Mesendoderm (in vitro differentiated cells): ENCODE data around the gene NSD2.

ENCODE experiments used
- DNase-seq: peaks from one replicate; pipeline ENCODE4 v3.0.0; 2013
- H2AK5ac ChIP-seq: 2 replicates; pipeline ENCODE4 v1.6.1; 2013; ENCODE audit warnings: low read length, inconsistent platforms
- H2BK120ac ChIP-seq: 2 replicates; pipeline ENCODE4 v1.6.1; 2013; ENCODE audit warnings: low read depth, mild to moderate bottlenecking, low read length, moderate library complexity, mixed read lengths
- H2BK15ac ChIP-seq: replicated peaks from 2 replicates; pipeline ENCODE4 v1.6.1; 2013; ENCODE audit warnings: low read depth, mild to moderate bottlenecking, moderate library complexity
- H2BK5ac ChIP-seq: 2 replicates; pipeline ENCODE4 v1.6.1; 2013; ENCODE audit warnings: low read length, inconsistent platforms
- H3K18ac ChIP-seq: 2 replicates; pipeline ENCODE4 v1.6.1; 2013; ENCODE audit warnings: mild to moderate bottlenecking, low read length, mixed read lengths
- H3K23ac ChIP-seq: one replicate; pipeline ENCODE4 v1.6.1; 2013; ENCODE audit warnings: low read length
- H3K27ac ChIP-seq: 2 replicates; pipeline ENCODE4 v1.5.1; 2013; ENCODE audit warnings: low read depth, mild to moderate bottlenecking, inconsistent platforms, low read length, moderate library complexity
- H3K27me3 ChIP-seq: 2 replicates; pipeline ENCODE4 v1.6.1; 2013; ENCODE audit warnings: low read length, control low read depth, mild to moderate bottlenecking, inconsistent platforms; ENCODE audit not compliant: insufficient read depth, poor library complexity
- H3K36me3 ChIP-seq: 2 replicates; pipeline ENCODE4 v1.6.1; 2013; ENCODE audit warnings: low read length, inconsistent platforms; ENCODE audit not compliant: control insufficient read depth, insufficient read depth
- H3K4ac ChIP-seq: one replicate; pipeline ENCODE4 v1.6.1; 2013; ENCODE audit warnings: low read depth, mild to moderate bottlenecking, low read length, moderate library complexity
- H3K4me1 ChIP-seq: 2 replicates; pipeline ENCODE4 v1.6.1; 2013; ENCODE audit warnings: low read depth, low read length, inconsistent platforms; ENCODE audit not compliant: control insufficient read depth
- H3K4me2 ChIP-seq: 2 replicates; pipeline ENCODE4 v1.6.1; 2013; ENCODE audit warnings: low read length
- H3K4me3 ChIP-seq: 2 replicates; pipeline ENCODE4 v1.5.1; 2013; ENCODE audit warnings: mild to moderate bottlenecking, low read length
- H3K56ac ChIP-seq: one replicate; pipeline ENCODE4 v1.6.1; 2013; ENCODE audit warnings: low read length
- H3K79me1 ChIP-seq: 2 replicates; pipeline ENCODE4 v1.6.1; 2013; ENCODE audit warnings: low read length, inconsistent platforms
- H3K79me2 ChIP-seq: 2 replicates; pipeline ENCODE4 v1.6.1; 2013; ENCODE audit warnings: mild to moderate bottlenecking, low read length; ENCODE audit not compliant: control insufficient read depth, insufficient read depth
- H3K9ac ChIP-seq: 2 replicates; pipeline ENCODE4 v1.6.1; 2013; ENCODE audit warnings: low read length, inconsistent platforms
- H4K5ac ChIP-seq: one replicate; pipeline ENCODE4 v1.6.1; 2013; ENCODE audit warnings: low read length
- H4K8ac ChIP-seq: one replicate; pipeline ENCODE4 v1.6.1; 2013; ENCODE audit warnings: low read depth, mild to moderate bottlenecking, control low read depth, low read length, moderate library complexity
- whole genome bisulfite sequencing: extraction: QIAGEN DNeasy Blood & Tissue Kit; methylation state at CpG from one replicate; pipeline ENCODE4 v1.1.7; 2013; ENCODE audit warnings: low lambda C conversion rate, missing lambda C conversion rate; ENCODE audit not compliant: insufficient coverage; ENCODE audit errors: extremely low coverage; 5-methylcytosine and 5-hydroxymethylcytosine counted together

Gene NSD2

DNA sequence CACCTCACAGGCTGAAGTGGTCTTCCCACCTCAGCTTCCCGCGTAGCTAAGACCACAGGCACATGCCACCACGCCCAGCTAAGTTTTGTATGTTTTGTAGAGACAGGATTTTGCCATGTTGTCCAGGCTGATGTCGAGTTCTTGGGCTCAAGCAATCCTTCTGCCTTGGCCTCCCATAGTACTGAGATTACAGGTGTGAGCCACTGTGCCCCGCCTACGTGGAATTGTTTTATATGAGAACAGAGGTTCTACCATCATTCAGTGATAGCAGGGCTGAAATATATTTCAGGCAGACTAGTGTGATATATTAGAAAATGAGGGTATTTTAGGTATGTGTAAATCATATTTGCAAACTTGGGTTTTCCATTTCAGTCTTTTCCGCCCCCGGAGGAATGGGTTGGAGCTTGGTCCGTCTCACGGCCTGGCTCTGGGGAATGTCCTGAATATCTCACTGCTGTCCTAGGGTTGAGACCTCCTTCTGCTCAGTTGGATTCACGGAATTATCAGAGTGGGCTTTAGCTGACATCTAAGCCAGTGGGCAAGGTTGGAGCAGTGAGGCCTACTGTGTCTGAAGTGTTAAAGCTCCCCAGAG lies 19.9 kb downstream of the NSD2 start:
- H3K56ac ChIP-seq, result no peak overlapping the region
- no peak overlapping the region for H3K4me3 ChIP-seq
- H3K4me2 ChIP-seq, result no peak overlapping the region
- H2BK5ac ChIP-seq, result no peak overlapping the region
- no peak overlapping the region for H4K5ac ChIP-seq
- H3K27me3 ChIP-seq, result no peaks in the 10 kb centered on the region
- H2AK5ac ChIP-seq, result no peak overlapping the region
- no peak overlapping the region for H3K27ac ChIP-seq
- DNase-seq, result no peak
- H3K36me3 ChIP-seq, result no peaks in the 10 kb centered on the region
- no CpG with 5 or more reads among the region's 11 CpGs for WGBS
- H3K9ac ChIP-seq, result no peak overlapping the region
- H3K4ac ChIP-seq, result no peak overlapping the region
- H2BK15ac ChIP-seq, result no peak overlapping the region
- peaks cover 24% of the 10 kb centered on the region for H3K79me1 ChIP-seq
- H3K79me2 ChIP-seq, result peaks cover 34% of the 10 kb centered on the region
- no peak overlapping the region for H3K23ac ChIP-seq
- H2BK120ac ChIP-seq, result no peak overlapping the region
- no peak overlapping the region for H4K8ac ChIP-seq
- H3K18ac ChIP-seq, result no peak overlapping the region
- H3K4me1 ChIP-seq, result no peaks in the 10 kb centered on the region

DNA sequence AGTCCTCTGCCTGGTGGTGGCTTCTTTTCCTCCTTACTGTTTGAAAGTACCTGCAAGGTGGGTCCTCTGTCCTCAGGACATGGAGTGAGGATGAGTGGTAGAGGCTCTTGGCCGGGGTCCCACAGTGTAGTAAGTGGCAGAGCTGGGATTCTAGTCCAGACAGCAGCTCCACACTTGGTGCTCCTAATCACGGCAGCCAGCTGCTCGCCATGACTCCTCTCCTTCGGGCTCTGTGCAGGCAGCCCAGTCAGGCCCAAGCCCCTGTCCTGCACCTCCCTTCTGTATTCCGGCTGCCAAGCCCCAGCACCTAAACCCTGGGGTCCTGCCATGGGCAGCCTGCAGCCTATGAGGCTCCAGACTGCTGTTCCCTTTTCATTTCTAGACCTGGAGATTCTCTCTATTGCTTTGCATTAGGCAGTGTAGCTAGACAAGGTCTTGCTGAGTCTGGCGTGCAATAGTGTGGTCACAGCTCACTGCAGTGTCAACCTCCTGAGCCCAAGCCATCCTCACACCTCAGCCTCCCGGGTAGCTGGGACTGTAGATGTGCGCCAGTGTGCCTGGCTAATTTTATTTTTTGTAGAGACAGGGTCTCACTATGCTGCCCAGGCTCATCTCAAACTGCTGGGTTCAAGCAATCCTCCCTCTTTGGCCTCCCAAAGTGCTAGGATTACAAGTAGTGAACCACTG lies 24.9 kb downstream of the NSD2 start:
- Histone ChIP-seq H3K4me2 (no peak overlapping the region), H3K4me1 (no peaks in the 10 kb centered on the region), H3K56ac (no peak overlapping the region), H3K79me2 (peaks cover 23% of the 10 kb centered on the region), H3K9ac (no peak overlapping the region), H3K27ac (no peak overlapping the region), H3K18ac (no peak overlapping the region), H3K79me1 (peaks cover 27% of the 10 kb centered on the region), H3K4me3 (no peak overlapping the region), H2BK5ac (no peak overlapping the region), H4K8ac (no peak overlapping the region), H3K36me3 (peaks cover 2% of the 10 kb centered on the region), H4K5ac (no peak overlapping the region), H2AK5ac (no peak overlapping the region), H2BK15ac (no peak overlapping the region), H3K4ac (no peak overlapping the region), H2BK120ac (no peak overlapping the region), H3K27me3 (no peaks in the 10 kb centered on the region), H3K23ac (no peak overlapping the region)
- no CpG with 5 or more reads among the region's 8 CpGs for WGBS
- no peak for DNase-seq

DNA sequence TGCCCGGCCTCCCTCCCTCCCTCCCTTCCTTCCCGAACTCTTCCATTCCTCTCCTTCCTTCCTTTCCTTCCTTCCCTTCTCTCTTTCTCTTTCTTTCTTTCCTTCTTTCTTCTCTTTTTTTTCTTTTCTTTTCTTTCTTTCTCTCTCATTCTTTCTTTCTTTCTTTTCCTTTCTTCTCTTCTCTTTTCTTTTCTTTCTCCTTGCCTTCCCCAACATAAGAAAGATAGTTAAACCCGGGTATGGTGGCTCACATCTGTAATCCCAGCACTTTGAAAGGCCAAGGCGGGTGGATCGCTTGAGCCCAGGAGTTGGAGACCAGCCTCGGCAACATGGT lies 25.4 kb downstream of the NSD2 start:
- H4K8ac ChIP-seq, result no peak overlapping the region
- H3K27ac ChIP-seq, result no peak overlapping the region
- H2AK5ac ChIP-seq, result no peak overlapping the region
- no peak overlapping the region for H2BK120ac ChIP-seq
- H3K36me3 ChIP-seq, result peaks cover 6% of the 10 kb centered on the region
- H3K27me3 ChIP-seq, result no peaks in the 10 kb centered on the region
- H3K79me1 ChIP-seq, result peaks cover 30% of the 10 kb centered on the region
- WGBS, result 100% methylated on average over 1 of the region's 6 CpGs
- no peak overlapping the region for H4K5ac ChIP-seq
- no peaks in the 10 kb centered on the region for H3K4me1 ChIP-seq
- H3K4me2 ChIP-seq, result no peak overlapping the region
- no peak overlapping the region for H2BK15ac ChIP-seq
- H3K9ac ChIP-seq, result no peak overlapping the region
- no peak overlapping the region for H3K56ac ChIP-seq
- no peak for DNase-seq
- no peak overlapping the region for H2BK5ac ChIP-seq
- no peak overlapping the region for H3K4ac ChIP-seq
- peaks cover 21% of the 10 kb centered on the region for H3K79me2 ChIP-seq
- H3K4me3 ChIP-seq, result no peak overlapping the region
- H3K18ac ChIP-seq, result no peak overlapping the region
- no peak overlapping the region for H3K23ac ChIP-seq

DNA sequence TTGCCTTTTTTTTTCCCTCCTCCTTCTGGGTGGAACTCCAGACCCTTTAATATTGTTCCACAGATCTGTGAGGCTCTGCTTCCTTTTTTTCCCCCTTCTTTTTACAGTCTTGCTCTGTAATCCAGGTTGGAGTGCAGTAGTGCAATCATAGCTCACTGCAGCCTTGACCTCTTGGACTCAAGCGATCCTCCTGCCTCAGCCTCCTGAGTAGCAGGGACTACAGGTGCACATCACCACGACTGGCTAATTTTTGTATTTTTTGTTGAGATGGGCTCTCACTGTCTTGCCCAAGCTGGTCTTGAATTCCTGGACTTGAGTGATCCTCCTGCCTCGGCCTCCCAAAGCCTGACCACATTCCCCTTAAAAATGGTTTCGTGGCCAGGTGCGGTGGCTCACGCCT lies 26.8 kb downstream of the NSD2 start:
- Histone ChIP-seq H3K79me2 (peaks cover 22% of the 10 kb centered on the region), H3K27ac (no peak overlapping the region), H3K9ac (no peak overlapping the region), H4K8ac (no peak overlapping the region), H3K27me3 (no peaks in the 10 kb centered on the region), H3K18ac (no peak overlapping the region), H2BK5ac (no peak overlapping the region), H3K4me3 (no peak overlapping the region), H4K5ac (no peak overlapping the region), H2AK5ac (no peak overlapping the region), H3K36me3 (peaks cover 8% of the 10 kb centered on the region), H2BK15ac (no peak overlapping the region), H3K4me2 (no peak overlapping the region), H3K4ac (no peak overlapping the region), H3K4me1 (no peaks in the 10 kb centered on the region), H3K56ac (no peak overlapping the region), H2BK120ac (no peak overlapping the region), H3K23ac (no peak overlapping the region), H3K79me1 (peaks cover 31% of the 10 kb centered on the region)
- no peak for DNase-seq
- WGBS, result no CpG with 5 or more reads among the region's 6 CpGs

DNA sequence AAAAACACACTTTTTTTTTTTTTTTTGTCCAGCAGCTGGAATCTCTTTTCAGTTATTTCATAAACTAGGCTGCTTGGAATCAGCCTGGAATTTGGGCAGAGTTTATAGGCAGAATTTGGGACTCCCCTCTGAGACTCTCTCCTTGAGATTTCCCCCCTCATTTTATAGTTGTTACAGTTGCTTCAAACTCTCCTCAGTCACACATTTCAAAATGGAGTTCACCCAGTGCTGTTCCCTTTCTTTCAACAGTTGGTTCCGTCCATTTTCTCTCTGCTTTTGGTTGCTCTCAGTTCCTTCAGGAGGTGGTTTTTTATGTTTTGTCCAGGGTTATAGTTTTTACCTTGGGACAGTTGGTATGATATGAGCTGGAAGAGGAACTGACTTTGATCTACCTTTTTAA lies 27.5 kb downstream of the NSD2 start:
- Histone ChIP-seq H3K79me2 (peaks cover 21% of the 10 kb centered on the region), H3K9ac (no peak overlapping the region), H3K4me3 (no peak overlapping the region), H2BK120ac (no peak overlapping the region), H3K4ac (no peak overlapping the region), H3K36me3 (peaks cover 8% of the 10 kb centered on the region), H3K4me1 (no peaks in the 10 kb centered on the region), H3K23ac (no peak overlapping the region), H3K79me1 (peaks cover 32% of the 10 kb centered on the region), H3K18ac (no peak overlapping the region), H3K27me3 (no peaks in the 10 kb centered on the region), H2BK15ac (no peak overlapping the region), H3K56ac (no peak overlapping the region), H4K5ac (no peak overlapping the region), H2BK5ac (no peak overlapping the region), H3K4me2 (no peak overlapping the region), H2AK5ac (no peak overlapping the region), H3K27ac (no peak overlapping the region), H4K8ac (no peak overlapping the region)
- WGBS, result no CpG with 5 or more reads among the region's 1 CpG
- no peak for DNase-seq
